K562 (cell line): ENCODE measurements around the gene CRB2. TPM values are rescaled to one million over a fixed set of nuclear protein-coding genes. Genes with fewer than 3 reads are reported as not detected.

Source experiments
- ATAC-seq: fragments of 200-7000 bp; cut with Tn5 transposase; 3 replicates; pipeline ENCODE4 v1.9.1; 2020; ENCODE audit warnings: moderate library complexity
- BruUV-seq: library from RNA; stranded (reverse); fragments of 400-500 nt; replicated peaks from 2 replicates; lab custom pipeline; 2021; lab: Mats Ljungman, UMichigan
- CTCF ChIA-PET: fragments of 300-600 bp; formaldehyde crosslinking; extraction: SDS; loops from one replicate; lab custom pipeline; 2021; ENCODE audit warnings: low intra/inter-chr PET ratio; lab: Yijun Ruan, JAX
- POLR2A ChIA-PET: fragments of 300-600, 350-650 bp; sonication (Branson Sonifier 250); formaldehyde crosslinking; extraction: SDS; loops from one replicate; lab custom pipeline; 2021; ENCODE audit warnings: antibody characterized with exemption, inconsistent platforms; lab: Yijun Ruan, JAX
- DNase-seq, 4 experiments: peaks; one replicate each; pipeline versions ENCODE4 v3.0.0 to v3.0.0-alpha.2; 2011 to 2018; ENCODE audit warnings: low spot score in 3 of 4, mixed read lengths in 3 of 4; ENCODE audit errors: extremely low read depth in 1 of 4
- FAIRE-seq: peaks from 2 replicates; lab custom pipeline; 2011; peaks lifted over from hg19 to GRCh38; lab: Jason Lieb, UNC
- H2AFZ ChIP-seq: 2 replicates; pipeline ENCODE4 v1.6.0; 2011; ENCODE audit warnings: low read depth, low read length, control low read depth, inconsistent platforms
- H3K27ac ChIP-seq: fragments of 200-600 bp; 3 replicates; pipeline ENCODE4 v1.8.0; 2011; ENCODE audit warnings: low read depth, mild to moderate bottlenecking, control low read depth, inconsistent platforms, low read length, moderate library complexity, mixed read lengths; ENCODE audit errors: extremely low read depth
- H3K27me3 ChIP-seq, 2 experiments: fragments of 300-600 bp in 1 of 2; 2 replicates in 1 of 2; 3 replicates in 1 of 2; pipeline versions ENCODE4 v1.6.0 to v1.8.0; 2011; ENCODE audit warnings: inconsistent platforms in 2 of 2, low read length in 2 of 2, mild to moderate bottlenecking in 1 of 2, mixed read lengths in 1 of 2, moderate library complexity in 1 of 2; ENCODE audit not compliant: control insufficient read depth in 2 of 2, insufficient read depth in 2 of 2
- H3K36me3 ChIP-seq: fragments of 300-600 bp; 3 replicates; pipeline ENCODE4 v1.8.0; 2011; ENCODE audit warnings: mild to moderate bottlenecking, low read length, inconsistent platforms; ENCODE audit not compliant: control insufficient read depth, insufficient read depth
- H3K4me1 ChIP-seq, 2 experiments: fragments of 200-600 bp in 1 of 2; replicated peaks in 1 of 2; 2 replicates in 1 of 2; 3 replicates in 1 of 2; pipeline versions ENCODE4 v1.5.1 to v1.8.0; 2011; ENCODE audit warnings: inconsistent platforms in 2 of 2, low read length in 2 of 2, mild to moderate bottlenecking in 1 of 2, mixed read lengths in 1 of 2, moderate library complexity in 1 of 2; ENCODE audit not compliant: control insufficient read depth in 2 of 2, insufficient read depth in 2 of 2
- H3K4me2 ChIP-seq: 2 replicates; pipeline ENCODE4 v1.6.1; 2011; ENCODE audit warnings: low read length, control low read depth, inconsistent platforms, mixed read lengths; ENCODE audit not compliant: insufficient read depth
- H3K4me3 ChIP-seq: fragments of 200-600 bp; sonication (generic), shearing (Covaris generic); 2 replicates; pipeline ENCODE4 v1.5.1; 2016; ENCODE audit warnings: control low read depth, inconsistent platforms
- H3K79me2 ChIP-seq: fragments of 200-600 bp; 3 replicates; pipeline ENCODE4 v1.8.0; 2011; ENCODE audit warnings: low read length, inconsistent platforms; ENCODE audit not compliant: control insufficient read depth, insufficient read depth
- H3K9ac ChIP-seq, 2 experiments: 2 replicates each; pipeline versions ENCODE4 v1.6.0 to v1.6.1; 2011; ENCODE audit warnings: low read depth in 2 of 2, low read length in 2 of 2, control low read depth in 1 of 2, inconsistent platforms in 1 of 2, mild to moderate bottlenecking in 1 of 2, mixed read lengths in 1 of 2; ENCODE audit not compliant: insufficient read depth in 1 of 2
- H3K9me1 ChIP-seq: one replicate; pipeline ENCODE4 v1.6.0; 2011; ENCODE audit warnings: inconsistent platforms, mild to moderate bottlenecking, low read length, moderate library complexity; ENCODE audit not compliant: control insufficient read depth, insufficient read depth
- H3K9me3 ChIP-seq: replicated peaks from 2 replicates; pipeline ENCODE4 v1.5.1; 2011; ENCODE audit warnings: low read depth, low read length, inconsistent platforms; ENCODE audit not compliant: control insufficient read depth, insufficient read depth
- H4K20me1 ChIP-seq: replicated peaks from 2 replicates; pipeline ENCODE4 v1.6.1; 2011; ENCODE audit warnings: low read length, inconsistent platforms, mixed read lengths; ENCODE audit not compliant: control insufficient read depth, insufficient read depth
- ELF4 ChIP-seq: fragments of 450-650 bp; formaldehyde crosslinking; IDR thresholded peaks from 2 replicates; pipeline ENCODE4 v1.4.0; 2022; ENCODE audit warnings: missing genetic modification characterization
- NFIC ChIP-seq: fragments of 450-650 bp; IDR thresholded peaks from 2 replicates; pipeline ENCODE4 v1.6.1; 2017; ENCODE audit warnings: mild to moderate bottlenecking, inconsistent platforms
- ZBTB26 ChIP-seq: fragments of 450-650 bp; formaldehyde crosslinking; IDR thresholded peaks from 2 replicates; pipeline ENCODE4 v1.4.0; 2022; ENCODE audit warnings: missing genetic modification characterization
- ZFP91 ChIP-seq: sonication (generic); formaldehyde crosslinking; IDR thresholded peaks from 2 replicates; pipeline ENCODE4 v1.8.0; 2022; ENCODE audit warnings: mild to moderate bottlenecking, missing genetic modification reagents
- WGBS: fragments of 100-300 bp; shearing (Covaris generic); methylation state at CpG from one replicate; pipeline ENCODE4 v1.1.6; 2016; ENCODE audit warnings: low coverage, mixed read lengths; ENCODE audit not compliant: insufficient coverage; ENCODE audit errors: missing lambda C conversion rate; 5-methylcytosine and 5-hydroxymethylcytosine counted together
- in situ Hi-C: fragments of 300-500 bp; cut with MboI; formaldehyde crosslinking; loops from 4 replicates; pipeline ENCODE4 v1.15.0; 2018; ENCODE audit warnings: inconsistent platforms, mixed read lengths
- intact Hi-C: fragments of 100-400 bp; cut with micrococcal nuclease; formaldehyde crosslinking; loops from 2 replicates; pipeline ENCODE4 v1.14.2; 2022
- polyA plus RNA-seq, 8 experiments: library from polyadenylated mRNA; depleted of rRNA in 4 of 8; stranded (reverse) in 5 of 8; unstranded in 3 of 8; fragments of >200 nt; fragmentation: Nextera tagmentation in 2 of 8; fragmentation: Illumina TruSeq in 1 of 8; extraction: Ambion mirVana in 2 of 8; extraction: Trizol in 1 of 8; gene quantifications; 2 replicates each; pipeline versions ENCODE4 v1.2.1 to v1.2.3, GENCODE V29; 2011 to 2014; ENCODE audit warnings: inconsistent platforms in 1 of 8, missing spikeins in 1 of 8
- total RNA-seq, 7 experiments: library from RNA; depleted of rRNA in 6 of 7; stranded (reverse); fragments of >200 nt in 6 of 7; fragmentation: Illumina TruSeq in 2 of 7; extraction: Trizol in 2 of 7; gene quantifications; 2 replicates each; pipeline versions ENCODE4 v1.2.1 to v1.2.3, GENCODE V29; 2011 to 2021; ENCODE audit warnings: low replicate concordance in 1 of 7

The CRB2 gene
- total and polyA plus RNA-seq, 9 of the 15 experiments (the other 6 are each of a cell fraction or from before 2014, with no cell fraction given) = 0.13 to 1.2 (median 0.25) TPM; not detected in 2

GRCh38 chr9:123395276-123395688 is 39.3 kb downstream of the CRB2 start:
- 77% methylated on average over 5 of the region's 5 CpGs for WGBS
- TF ChIP-seq ELF4 (0 out of 2 replicates have a peak, but pooled peaks have one; percentile 33), ZFP91 (CRISPR knock-in tag) (no peak), ZBTB26 (CRISPR knock-in tag) (0 out of 2 replicates have a peak, but pooled peaks have one; percentile 28), NFIC (peak; percentile 85)
- TF ChIP-seq, all 486 proteins: peak for 3
- Histone ChIP-seq H3K79me2 (no peaks in the 10 kb centered on the region), H3K27me3 (no peaks in the 10 kb centered on the region), H3K4me3 (no peak overlapping the region), H3K9me3 (peaks cover 2% of the 10 kb centered on the region; the same call in 1 of the 2 replicates), H3K9ac (peak overlapping the region in 1 of 2 experiments; percentile 53; a peak in 2 of 4 replicates), H3K27ac (no peak overlapping the region), H4K20me1 (no peaks in the 10 kb centered on the region; the same call in 1 of the 2 replicates), H3K36me3 (no peaks in the 10 kb centered on the region), H3K4me2 (peak overlapping the region; percentile 46; the same call in 1 of the 2 replicates), H3K9me1 (no peaks in the 10 kb centered on the region), H2AFZ (no peak overlapping the region), H3K4me1 (peaks cover 12 to 34% of the 10 kb centered on the region in 2 experiments; a peak in 4 of 5 replicates)
- FAIRE-seq (peak; percentile 11), ATAC-seq (0 out of 3 replicates have a peak, but pooled peaks have one; percentile 7), DNase-seq (no peak)
- intact Hi-C loops (no loop called here), in situ Hi-C loops (no loop called here)
- no TSS peak for BruUV-seq
- ChIA-PET POLR2A (interaction anchor here (1.3 kb wide), 1 partner anchor 34 kb away, joined by 4 read pairs; no protein-coding TSS in a partner anchor), CTCF (no interaction called here)
